Astrocyte of the cerebellum (primary cell): ENCODE measurements around the gene SELENOM.
A peak's percentile ranks its signal among the peaks of the same experiment; 100 is the strongest.

Source experiments
- DNase-seq: peaks from one replicate; pipeline ENCODE4 v3.0.0-alpha.2; 2011; ENCODE audit warnings: low read depth
- H3K4me3 ChIP-seq: 2 replicates; pipeline ENCODE4 v1.5.1; 2011; ENCODE audit warnings: mild to moderate bottlenecking, low read depth, low read length, moderate library complexity
- CTCF ChIP-seq: IDR thresholded peaks from 2 replicates; pipeline ENCODE4 v1.5.1; 2012; ENCODE audit warnings: low read length, low read depth, moderate library complexity, mild to moderate bottlenecking; ENCODE audit errors: missing control alignments
- in situ Hi-C: cut with HindIII; loops from 2 replicates; pipeline ENCODE4 v1.10.0; 2017; ENCODE audit warnings: low sequenced_read_pairs

SELENOM gene

DNA sequence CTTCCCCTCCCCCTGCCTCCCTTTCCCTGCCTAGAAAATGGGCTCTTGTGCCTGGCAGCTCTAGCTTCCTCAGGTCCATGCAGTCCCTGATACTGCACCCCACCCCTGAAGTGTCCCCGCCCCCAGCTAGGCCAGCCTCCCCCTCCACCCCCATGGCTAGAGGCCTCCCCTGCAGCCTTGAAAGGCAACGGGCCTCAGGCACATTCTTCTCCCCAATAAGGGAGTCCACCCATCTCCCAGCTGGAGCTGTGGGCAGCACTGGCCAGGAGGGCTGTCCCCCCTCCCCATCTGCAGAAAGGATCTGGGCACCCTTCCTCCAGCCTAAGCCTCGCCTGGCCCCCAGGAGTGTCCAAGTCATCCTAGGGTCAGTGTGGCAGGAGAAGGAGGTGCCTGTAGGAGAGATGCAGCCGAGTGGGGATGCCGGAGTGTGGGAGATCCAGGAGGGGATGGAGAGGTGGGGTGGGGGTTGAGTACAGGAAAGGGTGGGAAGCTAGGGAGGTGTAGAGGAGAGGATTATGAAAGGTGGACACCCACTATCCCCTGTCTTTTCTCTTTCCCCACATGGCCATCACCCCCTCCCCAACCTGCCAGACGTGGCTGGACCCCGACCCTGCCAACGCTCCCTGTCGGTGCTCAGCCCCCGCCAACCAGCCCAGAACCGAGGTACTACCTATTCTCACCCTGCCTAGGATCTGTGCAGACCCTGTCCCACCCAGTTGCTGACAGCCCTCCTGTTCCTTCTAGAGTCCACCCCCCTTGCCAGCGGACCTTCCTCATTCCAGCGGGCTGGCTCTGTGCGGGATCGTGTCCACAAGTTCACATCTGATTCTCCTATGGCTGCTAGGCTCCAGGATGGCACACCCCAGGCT lies 16.9 kb downstream of the SELENOM start:
- no peak overlapping the region for H3K4me3 ChIP-seq
- DNase-seq = no peak
- in situ Hi-C loops = no loop called here
- no peak for TF ChIP-seq CTCF

DNA sequence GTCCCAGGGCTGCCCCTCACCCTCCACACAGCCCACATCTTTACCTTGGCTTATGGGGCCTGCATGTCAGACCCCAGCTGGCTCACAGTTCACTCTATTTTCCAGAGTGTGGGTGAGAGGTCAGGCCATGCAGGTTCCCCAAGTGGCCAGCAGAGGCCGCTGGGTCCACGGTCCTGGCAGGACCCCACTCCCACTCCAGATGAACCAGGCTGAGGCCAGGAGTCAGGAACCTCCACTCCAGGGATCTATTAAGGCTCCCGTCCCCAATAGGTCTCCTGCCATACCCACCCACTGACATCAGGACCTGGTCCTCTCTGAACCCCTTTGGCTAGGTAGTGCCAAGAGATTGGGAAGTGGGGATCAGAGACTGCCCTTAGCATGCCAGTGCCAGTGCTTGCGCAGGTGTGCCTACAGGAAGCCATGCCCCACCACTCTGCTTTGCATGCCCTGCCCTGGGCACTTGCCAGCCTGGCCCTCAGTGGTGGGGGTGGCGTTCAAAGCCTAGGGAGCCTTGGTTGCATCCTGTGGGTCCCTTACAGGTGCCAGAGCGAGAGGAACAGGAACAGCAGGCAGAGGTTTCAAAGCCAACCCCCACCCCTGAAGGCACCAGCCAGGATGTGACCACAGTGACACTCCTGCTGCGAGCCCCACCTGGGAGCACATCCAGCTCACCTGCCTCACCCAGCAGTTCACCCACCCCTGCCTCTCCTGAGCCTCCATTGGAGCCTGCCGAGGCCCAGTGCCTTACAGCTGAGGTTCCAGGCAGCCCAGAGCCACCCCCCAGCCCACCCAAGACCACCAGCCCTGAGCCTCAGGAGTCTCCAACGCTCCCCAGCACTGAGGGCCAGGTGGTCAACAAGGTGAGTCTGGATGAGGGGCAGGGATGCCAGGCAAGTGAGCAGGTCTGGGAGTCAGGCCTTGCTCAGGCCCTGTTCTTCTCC lies 17.9 kb downstream of the SELENOM start:
- no peak overlapping the region for H3K4me3 ChIP-seq
- no peak for DNase-seq
- in situ Hi-C loops = no loop called here
- TF ChIP-seq CTCF = peak; percentile 91

GRCh38 chr22:31088233-31088986 lies 19.0 kb downstream of the SELENOM start:
- no peak overlapping the region for H3K4me3 ChIP-seq
- DNase-seq = no peak
- TF ChIP-seq CTCF = no peak
- in situ Hi-C loops = no loop called here

- no peak for DNase-seq
- in situ Hi-C loops = no loop called here
- H3K4me3 ChIP-seq = no peak overlapping the region
- TF ChIP-seq CTCF = no peak
These were observed 19.6 kb downstream of the SELENOM start for GRCh38 chr22:31087744-31088215.

DNA sequence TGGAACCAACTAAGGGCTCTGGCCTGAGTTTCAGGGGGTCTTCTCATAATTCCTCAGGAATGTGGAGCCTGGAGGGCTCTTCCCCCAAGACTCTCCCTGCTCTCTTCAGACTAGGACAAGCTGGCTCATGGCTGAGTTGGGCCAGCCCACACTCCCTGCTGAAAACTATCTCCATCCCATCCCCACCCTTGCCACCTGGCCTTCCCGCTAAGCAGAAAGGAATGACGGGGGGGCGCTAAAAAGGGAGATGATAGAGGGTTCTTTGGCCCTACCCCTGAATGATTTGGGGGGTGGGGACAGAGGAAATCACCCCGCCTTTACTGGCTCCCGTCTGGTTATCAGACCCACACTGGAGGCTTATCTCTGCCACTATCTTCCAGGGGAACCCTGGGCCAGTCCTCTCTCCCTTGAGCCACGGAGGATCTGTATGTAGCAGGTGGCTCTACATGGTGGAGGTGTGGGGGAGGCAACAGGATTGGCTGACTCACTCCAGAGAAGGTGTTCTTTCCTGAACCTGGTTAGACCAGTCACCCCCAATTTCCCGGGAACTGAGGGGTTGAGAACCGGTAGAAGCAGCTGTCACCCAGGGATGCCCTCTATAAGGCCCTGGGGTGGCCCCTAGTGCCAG lies 20.6 kb downstream of the SELENOM start:
- no peak for DNase-seq
- in situ Hi-C loops = no loop called here
- no peak for TF ChIP-seq CTCF
- no peak overlapping the region for H3K4me3 ChIP-seq

GRCh38 chr22:31085928-31086327 lies 21.4 kb downstream of the SELENOM start:
- TF ChIP-seq CTCF = no peak
- DNase-seq = no peak
- in situ Hi-C loops = no loop called here
- peak overlapping the region; percentile 75 for H3K4me3 ChIP-seq
